BJ (cell line): Measurements from ENCODE around the gene DIAPH3. TPM values are rescaled to one million over a fixed set of nuclear protein-coding genes. Genes with fewer than 3 reads are reported as not detected.

Experiments
- CTCF ChIA-PET: fragments of 350-600 bp; formaldehyde crosslinking; extraction: SDS; loops from one replicate; lab custom pipeline; 2021; ENCODE audit warnings: antibody characterized with exemption, inconsistent platforms; lab: Yijun Ruan, JAX
- POLR2A ChIA-PET: fragments of 300-600 bp; sonication (Branson Sonifier 250); formaldehyde crosslinking; extraction: SDS; loops from one replicate; lab custom pipeline; 2021; ENCODE audit warnings: antibody characterized with exemption; lab: Charles Lee
- DNase-seq: peaks from one replicate; pipeline ENCODE4 v3.0.0-alpha.2; 2011; ENCODE audit warnings: low read depth
- H3K27me3 ChIP-seq: 2 replicates; pipeline ENCODE4 v1.6.0; 2011; ENCODE audit warnings: low read length; ENCODE audit not compliant: control insufficient read depth, insufficient read depth
- H3K36me3 ChIP-seq: 2 replicates; pipeline ENCODE4 v1.5.1; 2011; ENCODE audit warnings: low read length; ENCODE audit not compliant: control insufficient read depth, insufficient read depth
- H3K4me3 ChIP-seq: 2 replicates; pipeline ENCODE4 v1.5.1; 2011; ENCODE audit warnings: low read depth, mild to moderate bottlenecking, control low read depth, low read length
- polyA plus RNA-seq: library from polyadenylated mRNA; depleted of rRNA; stranded (reverse); fragments of >200 nt; gene quantifications from 2 replicates; pipeline ENCODE4 v1.2.3, GENCODE V29; 2011
- TF ChIP-seq, protein P1 (sequence below): IDR thresholded peaks from 2 replicates; pipeline ENCODE4 v1.5.1; 2011; ENCODE audit warnings: low read depth, mild to moderate bottlenecking, control low read depth, inconsistent platforms, low read length, moderate library complexity; ENCODE audit not compliant: insufficient read depth

The DIAPH3 gene
- polyA plus RNA-seq, 1 experiment = 8.5 TPM

DNA sequence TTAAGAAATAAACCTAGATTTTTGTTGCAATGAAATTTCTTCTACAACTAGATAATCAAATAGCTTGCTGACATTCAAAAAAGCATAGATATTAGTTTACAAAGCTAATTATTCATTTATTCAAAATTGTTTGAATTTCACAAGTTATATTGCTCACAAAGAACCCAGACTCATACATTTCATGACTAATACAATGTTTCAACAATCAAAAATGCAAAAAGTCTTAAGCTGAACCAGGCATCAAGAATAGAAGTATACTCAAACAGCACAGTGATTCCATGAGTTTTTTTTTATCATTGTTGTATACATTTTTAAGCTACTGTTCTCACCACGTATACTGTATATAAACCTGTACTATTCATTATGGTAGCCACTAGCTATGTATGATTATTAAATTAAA is 51.0 kb downstream of the DIAPH3 start:
- TF ChIP-seq, protein P1, sequence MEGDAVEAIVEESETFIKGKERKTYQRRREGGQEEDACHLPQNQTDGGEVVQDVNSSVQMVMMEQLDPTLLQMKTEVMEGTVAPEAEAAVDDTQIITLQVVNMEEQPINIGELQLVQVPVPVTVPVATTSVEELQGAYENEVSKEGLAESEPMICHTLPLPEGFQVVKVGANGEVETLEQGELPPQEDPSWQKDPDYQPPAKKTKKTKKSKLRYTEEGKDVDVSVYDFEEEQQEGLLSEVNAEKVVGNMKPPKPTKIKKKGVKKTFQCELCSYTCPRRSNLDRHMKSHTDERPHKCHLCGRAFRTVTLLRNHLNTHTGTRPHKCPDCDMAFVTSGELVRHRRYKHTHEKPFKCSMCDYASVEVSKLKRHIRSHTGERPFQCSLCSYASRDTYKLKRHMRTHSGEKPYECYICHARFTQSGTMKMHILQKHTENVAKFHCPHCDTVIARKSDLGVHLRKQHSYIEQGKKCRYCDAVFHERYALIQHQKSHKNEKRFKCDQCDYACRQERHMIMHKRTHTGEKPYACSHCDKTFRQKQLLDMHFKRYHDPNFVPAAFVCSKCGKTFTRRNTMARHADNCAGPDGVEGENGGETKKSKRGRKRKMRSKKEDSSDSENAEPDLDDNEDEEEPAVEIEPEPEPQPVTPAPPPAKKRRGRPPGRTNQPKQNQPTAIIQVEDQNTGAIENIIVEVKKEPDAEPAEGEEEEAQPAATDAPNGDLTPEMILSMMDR = no peak
- Histone ChIP-seq H3K27me3 (no peaks in the 10 kb centered on the region), H3K36me3 (no peaks in the 10 kb centered on the region), H3K4me3 (no peak overlapping the region)
- ChIA-PET POLR2A (interaction anchor here (0.6 kb wide), 1 partner anchor 18 kb away, joined by 3 read pairs; no protein-coding TSS in a partner anchor), CTCF (interaction anchor here (1.2 to 1.5 kb wide), 2 partner anchors 22 to 45 kb away, joined by 4 read pairs; no protein-coding TSS in a partner anchor)
- no peak for DNase-seq

DNA sequence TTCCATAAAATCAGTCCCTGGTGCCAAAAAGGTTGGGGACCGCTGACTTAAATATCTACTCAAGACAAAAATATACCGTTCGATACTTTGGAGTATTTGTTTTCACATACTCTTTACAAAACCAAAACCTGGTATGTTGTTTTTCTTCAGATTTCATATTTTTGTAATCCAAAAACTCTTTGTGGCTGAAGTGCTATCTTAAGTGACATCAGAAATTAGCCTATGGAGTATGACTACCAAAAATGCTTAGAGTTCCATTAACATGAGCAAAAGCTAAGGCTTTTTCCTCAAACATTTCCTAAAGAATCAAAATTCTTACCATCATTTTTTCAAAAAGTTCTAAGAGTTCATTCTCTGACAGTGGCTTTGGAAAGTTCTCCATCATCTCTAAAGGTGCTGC is 52.0 kb downstream of the DIAPH3 start:
- no peaks in the 10 kb centered on the region for H3K36me3 ChIP-seq
- TF ChIP-seq, protein P1 = no peak
- H3K27me3 ChIP-seq = no peaks in the 10 kb centered on the region
- CTCF ChIA-PET = interaction anchor here (0.8 to 1.2 kb wide), 2 partner anchors 46 to 50 kb away, joined by 3 to 4 read pairs; no protein-coding TSS in a partner anchor
- POLR2A ChIA-PET = no interaction called here
- DNase-seq = no peak
- no peak overlapping the region for H3K4me3 ChIP-seq

DNA sequence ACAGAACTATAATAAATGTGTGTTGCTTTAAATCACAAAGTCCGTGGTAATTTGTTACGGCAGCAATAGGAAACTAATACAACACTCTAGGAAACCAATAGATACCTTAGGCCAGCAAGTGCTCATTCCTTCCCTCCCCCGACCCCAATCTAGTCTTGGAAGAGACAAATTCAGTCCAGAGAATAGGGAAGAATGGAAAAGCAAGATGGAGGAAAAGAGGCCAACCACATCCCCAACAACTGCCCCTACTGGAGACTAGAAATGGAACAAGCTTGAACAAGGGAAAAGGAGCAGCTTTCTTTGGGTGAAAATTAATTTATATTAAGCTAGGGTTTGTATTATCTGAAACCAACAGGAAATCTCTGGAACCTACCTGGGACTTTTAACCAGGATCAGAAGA is 54.4 kb downstream of the DIAPH3 start:
- TF ChIP-seq, protein P1 = no peak
- no peaks in the 10 kb centered on the region for H3K27me3 ChIP-seq
- H3K4me3 ChIP-seq = no peak overlapping the region
- POLR2A ChIA-PET = no interaction called here
- CTCF ChIA-PET = interaction anchor here (0.6 to 0.7 kb wide), 3 partner anchors 23 to 640 kb away, joined by 3 to 4 read pairs (median 3); no protein-coding TSS in a partner anchor
- no peak for DNase-seq
- H3K36me3 ChIP-seq = no peaks in the 10 kb centered on the region

GRCh38 chr13:60108589-60108988 is 55.1 kb downstream of the DIAPH3 start:
- CTCF ChIA-PET = no interaction called here
- H3K4me3 ChIP-seq = no peak overlapping the region
- no peaks in the 10 kb centered on the region for H3K36me3 ChIP-seq
- POLR2A ChIA-PET = no interaction called here
- TF ChIP-seq, protein P1 = no peak
- H3K27me3 ChIP-seq = no peaks in the 10 kb centered on the region
- DNase-seq = no peak

DNA sequence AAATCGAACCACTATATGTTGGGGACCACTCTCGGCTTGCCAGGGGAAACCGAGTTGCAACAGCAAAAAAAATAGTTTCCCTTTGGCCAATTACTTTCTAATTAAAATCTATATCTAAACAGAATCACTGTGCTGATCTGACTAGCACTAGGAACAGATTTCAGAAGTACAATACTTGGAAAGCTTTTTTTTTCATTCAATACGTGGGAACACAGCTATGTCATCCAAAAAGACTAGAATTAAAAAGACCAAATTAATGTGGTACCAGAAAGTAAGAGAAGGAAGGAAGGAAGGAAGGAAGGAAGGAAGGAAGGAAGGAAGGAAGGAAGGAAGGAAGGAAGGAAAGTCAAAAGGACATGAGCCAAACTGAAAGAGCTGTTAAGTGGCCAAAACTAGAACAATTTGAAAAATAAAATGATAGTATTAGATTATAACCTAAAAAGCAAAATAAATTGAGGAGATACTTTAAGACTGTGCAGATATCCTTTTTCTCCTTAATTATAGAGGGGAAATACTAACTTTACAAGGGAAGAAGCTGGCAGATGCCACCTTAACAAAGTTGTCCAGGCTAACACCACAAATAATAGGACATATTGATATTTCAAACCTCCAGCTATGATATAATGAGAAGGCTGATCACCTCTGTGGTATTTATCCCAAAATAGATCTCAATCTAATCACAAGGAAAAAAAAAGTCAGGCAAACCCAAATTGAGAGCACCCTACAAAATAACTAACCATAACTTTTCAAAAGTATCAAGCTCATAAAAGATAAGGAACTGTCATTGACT is 63.9 kb downstream of the DIAPH3 start:
- no peaks in the 10 kb centered on the region for H3K36me3 ChIP-seq
- ChIA-PET CTCF (interaction anchor here (0.6 kb wide), 2 partner anchors 108 to 124 kb away, joined by 3 read pairs; no protein-coding TSS in a partner anchor), POLR2A (interaction anchor here (0.6 kb wide), 1 partner anchor 93 kb away, joined by 4 read pairs; no protein-coding TSS in a partner anchor)
- no peak overlapping the region for H3K4me3 ChIP-seq
- TF ChIP-seq, protein P1 = no peak
- H3K27me3 ChIP-seq = no peaks in the 10 kb centered on the region
- no peak for DNase-seq
